B cell (primary cell): ENCODE results near the gene PORCN. TPM values are rescaled to one million over a fixed set of nuclear protein-coding genes. Genes with fewer than 3 reads are reported as not detected.

Source experiments
- ATAC-seq: fragments of 200-7000 bp; cut with Tn5 transposase; one replicate; pipeline ENCODE4 v1.10.0; 2021; ENCODE audit warnings: low read depth, mild to moderate bottlenecking, moderate number of reproducible peaks, moderate library complexity
- CTCF ChIA-PET: fragments of 350-600 bp; sonication (Branson Sonifier 250); formaldehyde crosslinking; loops from one replicate; lab custom pipeline; 2021; ENCODE audit warnings: antibody characterized with exemption, inconsistent platforms; lab: Charles Lee
- POLR2A ChIA-PET: fragments of 350-600 bp; sonication (Branson Sonifier 250); formaldehyde crosslinking; loops from one replicate; lab custom pipeline; 2021; ENCODE audit warnings: antibody characterized with exemption; lab: Charles Lee
- DNase-seq: peaks from one replicate; pipeline ENCODE4 v3.0.0; 2013
- H2AFZ ChIP-seq: 2 replicates; pipeline ENCODE4 v1.6.1; 2012; ENCODE audit warnings: mild to moderate bottlenecking, low read depth, low read length; ENCODE audit not compliant: insufficient read depth, poor library complexity, severe bottlenecking
- H3K27ac ChIP-seq, 2 donors: 1 replicate in 1 of 2; 2 replicates in 1 of 2; pipeline ENCODE4 v1.5.1; 2012 to 2013; ENCODE audit warnings: low read length in 2 of 2, mild to moderate bottlenecking in 2 of 2, moderate library complexity in 1 of 2
- H3K27me3 ChIP-seq, 4 experiments: fragments of 200-600 bp in 1 of 4; sonication (generic) in 1 of 4; replicated peaks in 1 of 4; 1 replicate in 2 of 4; 2 replicates in 2 of 4; pipeline versions ENCODE4 v1.6.1 to v1.7.0; 2013 to 2016; ENCODE audit warnings: low read length in 3 of 4, mild to moderate bottlenecking in 2 of 4, mixed read lengths in 1 of 4, moderate library complexity in 1 of 4; ENCODE audit not compliant: insufficient read depth in 4 of 4, control insufficient read depth in 3 of 4; ENCODE audit errors: control extremely low read depth in 1 of 4
- H3K36me3 ChIP-seq, 2 experiments: replicated peaks in 1 of 2; 1 replicate in 1 of 2; 2 replicates in 1 of 2; pipeline versions ENCODE4 v1.6.1 to v1.7.1; 2013; ENCODE audit warnings: low read length in 1 of 2; ENCODE audit not compliant: insufficient read depth in 2 of 2, control insufficient read depth in 1 of 2; ENCODE audit errors: control extremely low read depth in 1 of 2, extremely low read depth in 1 of 2
- H3K4me1 ChIP-seq, 2 donors: fragments of 200-600 bp in 1 of 2; sonication (generic) in 1 of 2; 1 replicate in 1 of 2; 2 replicates in 1 of 2; pipeline versions ENCODE4 v1.5.1 to v1.6.1; 2013 to 2017; ENCODE audit warnings: low read length in 2 of 2; ENCODE audit not compliant: control insufficient read depth in 2 of 2, insufficient read depth in 2 of 2
- H3K4me2 ChIP-seq: replicated peaks from 2 replicates; pipeline ENCODE3; 2012; ENCODE audit warnings: mild to moderate bottlenecking, low read depth, low read length; ENCODE audit not compliant: poor library complexity, severe bottlenecking
- H3K4me3 ChIP-seq, 5 experiments: fragments of 200-600 bp in 1 of 5; sonication (generic) in 1 of 5; 1 replicate in 3 of 5; 2 replicates in 2 of 5; pipeline versions ENCODE4 v1.5.1 to v1.7.0; 2011 to 2016; ENCODE audit warnings: low read length in 4 of 5, mild to moderate bottlenecking in 4 of 5, low read depth in 2 of 5, control low read depth in 1 of 5, moderate library complexity in 1 of 5; ENCODE audit not compliant: insufficient read depth in 1 of 5; ENCODE audit errors: control extremely low read depth in 1 of 5, extremely low read depth in 1 of 5
- H3K79me2 ChIP-seq: fragments of 200-600 bp; sonication (generic); one replicate; pipeline ENCODE4 v1.6.0; 2016; ENCODE audit warnings: low read length; ENCODE audit not compliant: control insufficient read depth, insufficient read depth
- H3K9ac ChIP-seq: fragments of 200-600 bp; sonication (generic); 2 replicates; pipeline ENCODE4 v1.6.1; 2017; ENCODE audit warnings: mild to moderate bottlenecking, low read length, moderate library complexity
- H3K9me3 ChIP-seq, 3 donors: one replicate each; pipeline versions ENCODE4 v1.6.1 to v1.7.1; 2013; ENCODE audit warnings: low read length in 2 of 3; ENCODE audit not compliant: control insufficient read depth in 2 of 3, insufficient read depth in 1 of 3; ENCODE audit errors: control extremely low read depth in 1 of 3
- H4K20me1 ChIP-seq: 2 replicates; pipeline ENCODE4 v1.6.0; 2012; ENCODE audit warnings: mild to moderate bottlenecking, low read length; ENCODE audit not compliant: insufficient read depth, control insufficient read depth, poor library complexity, severe bottlenecking
- H3K27ac Mint-ChIP-seq: one replicate; pipeline ENCODE4 v1.8.0; 2021; ENCODE audit warnings: mixed read lengths
- H3K27me3 Mint-ChIP-seq: one replicate; pipeline ENCODE4 v1.8.0; 2021; ENCODE audit warnings: mixed read lengths
- H3K4me1 Mint-ChIP-seq: one replicate; pipeline ENCODE4 v1.8.0; 2021; ENCODE audit warnings: mixed read lengths
- H3K4me3 Mint-ChIP-seq: one replicate; pipeline ENCODE4 v1.8.0; 2021; ENCODE audit warnings: mixed read lengths
- H3K9me3 Mint-ChIP-seq: one replicate; pipeline ENCODE4 v1.8.0; 2022; ENCODE audit warnings: mixed read lengths; ENCODE audit not compliant: insufficient read depth
- EZH2 ChIP-seq: IDR thresholded peaks from 2 replicates; pipeline ENCODE4 v1.6.1; 2012; ENCODE audit warnings: borderline replicate concordance, low read depth, mild to moderate bottlenecking, moderate library complexity, low read length; ENCODE audit not compliant: insufficient read depth, poor library complexity, severe bottlenecking
- WGBS: methylation state at CpG from one replicate; pipeline ENCODE4 v1.1.5; 2013; ENCODE audit warnings: missing lambda C conversion rate; ENCODE audit not compliant: insufficient coverage; 5-methylcytosine and 5-hydroxymethylcytosine counted together
- intact Hi-C: fragments of 100-400 bp; cut with micrococcal nuclease; formaldehyde crosslinking; loops from one replicate; pipeline ENCODE4 v1.10.0; 2022
- polyA plus RNA-seq: library from polyadenylated mRNA; depleted of rRNA; stranded (reverse); fragments of >200 nt; gene quantifications from 2 replicates; pipeline ENCODE4 v1.2.3, GENCODE V29; 2012
- total RNA-seq, 2 donors: library from RNA; stranded (reverse); fragments of 120-200 nt in 1 of 2; gene quantifications; 1 replicate in 1 of 2; 2 replicates in 1 of 2; pipeline versions ENCODE4 v1.2.3 to v1.2.4, GENCODE V29; 2013 to 2022
- TF ChIP-seq, protein P1 (sequence below): fragments of 200-600 bp; IDR thresholded peaks from one replicate; pipeline ENCODE4 v1.8.0; 2022; ENCODE audit warnings: antibody characterized with exemption, mild to moderate bottlenecking

Gene PORCN
- total and polyA plus RNA-seq, 2 donors (not counting 1 experiment from before 2014, with no cell fraction given): 12.8 to 18.5 TPM

DNA sequence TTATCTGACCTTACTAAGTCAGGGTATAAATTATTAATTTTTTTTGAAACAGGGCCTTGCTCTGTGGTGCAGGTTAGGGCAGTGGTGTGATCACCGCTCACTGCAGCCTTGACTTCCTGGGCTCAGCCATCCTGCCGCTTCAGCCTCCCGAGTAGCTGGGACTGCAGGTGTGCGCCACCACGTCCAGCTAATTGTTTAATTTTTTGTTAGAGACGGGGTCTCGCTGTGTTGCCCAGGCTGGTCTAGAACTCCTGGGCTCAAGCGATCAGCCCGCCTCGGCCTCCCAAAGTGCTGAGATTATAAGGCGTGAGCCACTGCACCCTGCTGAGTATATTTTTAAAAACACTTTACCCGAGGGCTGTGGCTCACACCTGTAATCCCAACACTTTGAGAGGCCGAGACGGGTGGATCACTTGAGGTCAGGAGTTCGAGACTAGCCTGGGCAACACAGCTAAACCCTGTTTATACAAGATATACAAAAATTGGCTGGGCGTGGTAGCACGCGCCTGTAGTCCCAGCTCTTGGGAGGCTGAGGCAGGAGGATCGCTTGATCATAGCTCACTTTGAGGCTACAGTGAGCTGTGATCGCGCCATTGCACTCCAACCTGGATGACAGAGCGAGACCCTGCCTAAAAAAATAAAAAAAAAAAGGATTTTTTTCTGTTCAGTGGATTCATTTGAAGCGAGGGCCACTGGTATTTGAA, 30.0 kb downstream of the PORCN start:
- Mint-ChIP-seq H3K4me3 (peak overlapping the region; percentile 91), H3K27ac (peak overlapping the region; percentile 97), H3K4me1 (peaks cover 20% of the 10 kb centered on the region), H3K9me3 (no peaks in the 10 kb centered on the region), H3K27me3 (no peaks in the 10 kb centered on the region)
- TF ChIP-seq EZH2: no peak
- TF ChIP-seq, protein P1, sequence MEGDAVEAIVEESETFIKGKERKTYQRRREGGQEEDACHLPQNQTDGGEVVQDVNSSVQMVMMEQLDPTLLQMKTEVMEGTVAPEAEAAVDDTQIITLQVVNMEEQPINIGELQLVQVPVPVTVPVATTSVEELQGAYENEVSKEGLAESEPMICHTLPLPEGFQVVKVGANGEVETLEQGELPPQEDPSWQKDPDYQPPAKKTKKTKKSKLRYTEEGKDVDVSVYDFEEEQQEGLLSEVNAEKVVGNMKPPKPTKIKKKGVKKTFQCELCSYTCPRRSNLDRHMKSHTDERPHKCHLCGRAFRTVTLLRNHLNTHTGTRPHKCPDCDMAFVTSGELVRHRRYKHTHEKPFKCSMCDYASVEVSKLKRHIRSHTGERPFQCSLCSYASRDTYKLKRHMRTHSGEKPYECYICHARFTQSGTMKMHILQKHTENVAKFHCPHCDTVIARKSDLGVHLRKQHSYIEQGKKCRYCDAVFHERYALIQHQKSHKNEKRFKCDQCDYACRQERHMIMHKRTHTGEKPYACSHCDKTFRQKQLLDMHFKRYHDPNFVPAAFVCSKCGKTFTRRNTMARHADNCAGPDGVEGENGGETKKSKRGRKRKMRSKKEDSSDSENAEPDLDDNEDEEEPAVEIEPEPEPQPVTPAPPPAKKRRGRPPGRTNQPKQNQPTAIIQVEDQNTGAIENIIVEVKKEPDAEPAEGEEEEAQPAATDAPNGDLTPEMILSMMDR: no peak
- DNase-seq: no peak
- H3K4me3 ChIP-seq: peak overlapping the region in 3 of 5 experiments; percentile 17 to 44 (median 36)
- ChIA-PET POLR2A (interaction anchor here (0.6 to 2.9 kb wide), 15 partner anchors 17 to 888 kb away, joined by 3 to 20 read pairs (median 5); partner anchors contain the start of genes EBP, ELK1, FTSJ1 and GRIPAP1), CTCF (interaction anchor here (0.7 to 2.5 kb wide), 3 partner anchors 11 to 1364 kb away, joined by 3 to 11 read pairs (median 3); no protein-coding TSS in a partner anchor)
- H3K79me2 ChIP-seq: peaks cover 19% of the 10 kb centered on the region
- no peaks in the 10 kb centered on the region for H4K20me1 ChIP-seq
- H2AFZ ChIP-seq: peak overlapping the region; percentile 46
- H3K27me3 ChIP-seq: no peaks in the 10 kb centered on the region
- intact Hi-C loops: loop anchor here (1.0 kb wide), 6 partner anchors 17 to 158 kb away; partner anchors contain the start of genes EBP, PORCN, RBM3 and SUV39H1
- peaks cover 0 to 6% of the 10 kb centered on the region in 2 experiments for H3K36me3 ChIP-seq
- H3K4me1 ChIP-seq: peaks cover 10 to 18% of the 10 kb centered on the region in 2 donors
- peak overlapping the region; percentile 94 to 97 for H3K27ac ChIP-seq
- peak overlapping the region; percentile 81 for H3K4me2 ChIP-seq
- H3K9ac ChIP-seq: peak overlapping the region; percentile 15
- ATAC-seq: no peak
- H3K9me3 ChIP-seq: no peaks in the 10 kb centered on the region
- 78% methylated on average over 11 of the region's 23 CpGs for WGBS
